BJ (cell line): ENCODE results near the gene CNTN5. TPM values are rescaled to one million over a fixed set of nuclear protein-coding genes. Genes with fewer than 3 reads are reported as not detected.

Experiments used
- CTCF ChIA-PET: fragments of 350-600 bp; formaldehyde crosslinking; extraction: SDS; loops from one replicate; lab custom pipeline; 2021; ENCODE audit warnings: antibody characterized with exemption, inconsistent platforms; lab: Yijun Ruan, JAX
- POLR2A ChIA-PET: fragments of 300-600 bp; sonication (Branson Sonifier 250); formaldehyde crosslinking; extraction: SDS; loops from one replicate; lab custom pipeline; 2021; ENCODE audit warnings: antibody characterized with exemption; lab: Charles Lee
- DNase-seq: peaks from one replicate; pipeline ENCODE4 v3.0.0-alpha.2; 2011; ENCODE audit warnings: low read depth
- H3K27me3 ChIP-seq: 2 replicates; pipeline ENCODE4 v1.6.0; 2011; ENCODE audit warnings: low read length; ENCODE audit not compliant: control insufficient read depth, insufficient read depth
- H3K36me3 ChIP-seq: 2 replicates; pipeline ENCODE4 v1.5.1; 2011; ENCODE audit warnings: low read length; ENCODE audit not compliant: control insufficient read depth, insufficient read depth
- H3K4me3 ChIP-seq: 2 replicates; pipeline ENCODE4 v1.5.1; 2011; ENCODE audit warnings: low read depth, mild to moderate bottlenecking, control low read depth, low read length
- CTCF ChIP-seq: IDR thresholded peaks from 2 replicates; pipeline ENCODE4 v1.5.1; 2011; ENCODE audit warnings: low read depth, mild to moderate bottlenecking, control low read depth, inconsistent platforms, low read length, moderate library complexity; ENCODE audit not compliant: insufficient read depth
- polyA plus RNA-seq: library from polyadenylated mRNA; depleted of rRNA; stranded (reverse); fragments of >200 nt; gene quantifications from 2 replicates; pipeline ENCODE4 v1.2.3, GENCODE V29; 2011

Gene CNTN5
- polyA plus RNA-seq, 1 experiment: not detected

- CTCF ChIA-PET: no interaction called here
- POLR2A ChIA-PET: no interaction called here
- TF ChIP-seq CTCF: no peak
- Histone ChIP-seq H3K36me3 (no peaks in the 10 kb centered on the region), H3K27me3 (no peaks in the 10 kb centered on the region), H3K4me3 (no peak overlapping the region)
- no peak for DNase-seq
These were observed 306.3 kb downstream of the CNTN5 start for GRCh38 chr11:99327066-99327465.

GRCh38 chr11:99327527-99327926, 306.8 kb downstream of the CNTN5 start:
- Histone ChIP-seq H3K27me3 (no peaks in the 10 kb centered on the region), H3K4me3 (no peak overlapping the region), H3K36me3 (no peaks in the 10 kb centered on the region)
- no peak for DNase-seq
- CTCF ChIA-PET: no interaction called here
- TF ChIP-seq CTCF: no peak
- POLR2A ChIA-PET: no interaction called here

DNA sequence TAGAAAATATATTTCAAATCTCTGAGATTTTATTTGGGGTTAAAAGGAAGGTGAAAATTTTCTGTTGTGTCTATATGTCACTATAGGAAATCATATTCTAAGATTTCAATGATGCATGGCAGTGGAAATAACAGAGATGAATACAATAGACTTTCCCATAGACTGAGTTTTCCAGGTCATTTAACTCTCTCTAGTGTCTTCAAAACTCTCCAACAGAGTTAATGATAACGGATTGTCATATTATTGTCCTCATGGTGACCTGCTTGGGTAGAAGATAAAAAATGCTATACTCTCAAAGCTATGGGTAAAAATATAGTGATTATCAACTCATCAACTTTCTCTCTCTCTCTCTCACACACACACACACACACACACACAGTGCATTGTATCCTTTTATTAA, 312.9 kb downstream of the CNTN5 start:
- no peak for TF ChIP-seq CTCF
- Histone ChIP-seq H3K27me3 (no peaks in the 10 kb centered on the region), H3K4me3 (no peak overlapping the region), H3K36me3 (no peaks in the 10 kb centered on the region)
- CTCF ChIA-PET: no interaction called here
- no peak for DNase-seq
- POLR2A ChIA-PET: no interaction called here

DNA sequence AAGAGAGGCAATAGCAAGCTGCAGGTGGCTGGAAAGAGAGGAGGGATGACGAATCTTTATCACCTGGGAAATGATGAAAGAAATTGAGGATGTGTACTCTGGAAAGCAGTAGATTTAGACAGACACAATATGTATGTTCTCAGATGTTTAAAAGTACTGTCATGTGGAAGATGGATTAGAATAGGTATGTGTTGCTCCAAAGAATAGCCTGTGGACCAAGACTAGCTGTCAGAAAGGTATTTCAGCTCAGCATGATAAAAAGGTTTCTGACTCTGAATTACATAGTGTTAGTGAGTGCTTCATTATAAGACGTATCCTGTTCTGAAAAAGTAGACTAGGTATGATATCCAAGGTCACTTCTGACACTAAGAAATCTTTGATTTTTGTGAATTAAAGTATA, 322.4 kb downstream of the CNTN5 start:
- H3K27me3 ChIP-seq: no peaks in the 10 kb centered on the region
- H3K36me3 ChIP-seq: no peaks in the 10 kb centered on the region
- TF ChIP-seq CTCF: no peak
- ChIA-PET CTCF (no interaction called here), POLR2A (no interaction called here)
- no peak overlapping the region for H3K4me3 ChIP-seq
- DNase-seq: no peak

DNA sequence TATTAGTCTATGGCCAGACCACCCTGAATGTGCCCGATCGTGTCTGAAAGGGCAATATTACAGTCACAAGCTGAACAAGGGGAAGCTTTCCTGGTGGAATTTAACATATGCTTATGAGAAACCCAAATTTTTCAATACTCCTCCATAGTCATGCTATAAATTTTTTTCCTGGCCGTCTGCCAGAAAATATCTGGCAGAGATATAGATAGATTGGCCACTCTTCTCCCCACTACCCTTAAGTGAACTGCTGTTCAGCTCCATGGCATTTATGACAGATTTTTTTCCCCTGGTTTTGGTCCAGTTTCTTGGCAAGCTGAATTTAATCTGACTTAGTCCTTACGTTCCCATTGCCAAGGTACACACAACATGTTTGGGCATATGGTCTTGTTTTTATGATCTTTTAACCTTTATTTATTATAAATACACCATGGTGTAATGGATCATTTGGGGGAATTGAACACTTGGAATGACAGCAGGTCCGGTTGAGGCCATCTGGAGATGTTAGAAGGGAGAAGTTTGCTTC, 328.5 kb downstream of the CNTN5 start:
- CTCF ChIA-PET: no interaction called here

More for the DNA sequence above, 328.5 kb downstream of the CNTN5 start:
- H3K36me3 ChIP-seq: no peaks in the 10 kb centered on the region
- no peak overlapping the region for H3K4me3 ChIP-seq
- no peak for TF ChIP-seq CTCF
- POLR2A ChIA-PET: no interaction called here
- H3K27me3 ChIP-seq: no peaks in the 10 kb centered on the region
- no peak for DNase-seq
